H9 (cell line): ENCODE data around the gene TMEM184B. TPM values are rescaled to one million over a fixed set of nuclear protein-coding genes. Genes with fewer than 3 reads are reported as not detected.

Experiments used
- DNase-seq: peaks from one replicate; pipeline ENCODE4 v3.0.0-alpha.2; 2017
- H2AFZ ChIP-seq: one replicate; pipeline ENCODE4 v1.6.1; 2013; ENCODE audit warnings: mild to moderate bottlenecking, low read length, control low read depth, moderate library complexity
- H2AK5ac ChIP-seq: 2 replicates; pipeline ENCODE4 v1.6.1; 2013; ENCODE audit warnings: low read length, control low read depth, mixed read lengths; ENCODE audit not compliant: insufficient read length
- H2BK120ac ChIP-seq: one replicate; pipeline ENCODE4 v1.6.1; 2013; ENCODE audit warnings: low read depth, mild to moderate bottlenecking, low read length, control low read depth, inconsistent platforms; ENCODE audit not compliant: poor library complexity, severe bottlenecking
- H2BK12ac ChIP-seq: 2 replicates; pipeline ENCODE4 v1.6.1; 2013; ENCODE audit warnings: low read length, control low read depth, mixed read lengths, low read depth; ENCODE audit not compliant: insufficient read length
- H2BK15ac ChIP-seq: 2 replicates; pipeline ENCODE4 v1.6.1; 2013; ENCODE audit warnings: low read depth, low read length, control low read depth
- H2BK20ac ChIP-seq: one replicate; pipeline ENCODE4 v1.6.1; 2013; ENCODE audit warnings: low read depth, mild to moderate bottlenecking, low read length, control low read depth, inconsistent platforms; ENCODE audit not compliant: poor library complexity, severe bottlenecking
- H2BK5ac ChIP-seq: 2 replicates; pipeline ENCODE4 v1.6.1; 2013; ENCODE audit warnings: low read length, control low read depth, mixed read lengths; ENCODE audit not compliant: insufficient read length
- H3K14ac ChIP-seq: 2 replicates; pipeline ENCODE4 v1.6.1; 2013; ENCODE audit warnings: low read length, control low read depth; ENCODE audit not compliant: insufficient read depth
- H3K18ac ChIP-seq: 2 replicates; pipeline ENCODE4 v1.6.1; 2013; ENCODE audit warnings: low read depth, mild to moderate bottlenecking, mixed read lengths, low read length, control low read depth; ENCODE audit not compliant: insufficient read length
- H3K23ac ChIP-seq: 2 replicates; pipeline ENCODE4 v1.6.1; 2013; ENCODE audit warnings: low read length, control low read depth, mixed read lengths, low read depth; ENCODE audit not compliant: insufficient read length
- H3K23me2 ChIP-seq: 2 replicates; pipeline ENCODE4 v1.6.1; 2013; ENCODE audit warnings: low read depth, mild to moderate bottlenecking, mixed read lengths, low read length, control low read depth; ENCODE audit not compliant: insufficient read length, poor library complexity, severe bottlenecking
- H3K27ac ChIP-seq: 2 replicates; pipeline ENCODE4 v1.5.1; 2013; ENCODE audit warnings: low read length, control low read depth, mixed read lengths, low read depth; ENCODE audit not compliant: insufficient read length
- H3K27me3 ChIP-seq: 2 replicates; pipeline ENCODE4 v1.6.1; 2013; ENCODE audit warnings: low read length, control low read depth, inconsistent platforms; ENCODE audit not compliant: insufficient read depth
- H3K4ac ChIP-seq: 2 replicates; pipeline ENCODE4 v1.6.1; 2013; ENCODE audit warnings: low read depth, mild to moderate bottlenecking, control low read depth, inconsistent platforms, low read length, moderate library complexity
- H3K4me1 ChIP-seq: 2 replicates; pipeline ENCODE4 v1.6.1; 2013; ENCODE audit warnings: low read length, control low read depth, inconsistent platforms; ENCODE audit not compliant: insufficient read depth
- H3K4me2 ChIP-seq: 2 replicates; pipeline ENCODE4 v1.6.1; 2013; ENCODE audit warnings: low read length, control low read depth, mixed read lengths; ENCODE audit not compliant: insufficient read length, insufficient read depth
- H3K56ac ChIP-seq: 2 replicates; pipeline ENCODE4 v1.6.1; 2013; ENCODE audit warnings: low read depth, mild to moderate bottlenecking, mixed read lengths, low read length, control low read depth; ENCODE audit not compliant: insufficient read length
- H3K79me1 ChIP-seq: 2 replicates; pipeline ENCODE4 v1.6.1; 2013; ENCODE audit warnings: low read depth, mild to moderate bottlenecking, moderate library complexity, low read length, control low read depth, inconsistent platforms; ENCODE audit not compliant: insufficient read depth, poor library complexity, severe bottlenecking
- H3K79me2 ChIP-seq: 2 replicates; pipeline ENCODE4 v1.6.1; 2013; ENCODE audit warnings: low read length, control low read depth, inconsistent platforms; ENCODE audit not compliant: insufficient read depth
- H3K9ac ChIP-seq: 2 replicates; pipeline ENCODE4 v1.6.1; 2013; ENCODE audit warnings: low read length, control low read depth, mixed read lengths; ENCODE audit not compliant: insufficient read length; ENCODE audit errors: extremely low read depth
- H3K9me3 ChIP-seq: one replicate; pipeline ENCODE4 v1.6.1; 2013; ENCODE audit warnings: low read depth, low read length, inconsistent platforms; ENCODE audit not compliant: control insufficient read depth
- H3T11ph ChIP-seq: one replicate; pipeline ENCODE4 v1.6.1; 2013; ENCODE audit warnings: mild to moderate bottlenecking, low read length, control low read depth, inconsistent platforms
- H4K20me1 ChIP-seq: one replicate; pipeline ENCODE4 v1.6.1; 2013; ENCODE audit not compliant: control insufficient read depth, insufficient read length, insufficient read depth
- H4K5ac ChIP-seq: 2 replicates; pipeline ENCODE4 v1.6.1; 2013; ENCODE audit warnings: low read depth, mild to moderate bottlenecking, mixed read lengths, low read length, control low read depth; ENCODE audit not compliant: insufficient read length
- H4K8ac ChIP-seq: replicated peaks from 2 replicates; pipeline ENCODE4 v1.6.1; 2013; ENCODE audit warnings: low read length, control low read depth, mixed read lengths, low read depth; ENCODE audit not compliant: insufficient read length
- H4K91ac ChIP-seq: 2 replicates; pipeline ENCODE4 v1.6.1; 2013; ENCODE audit warnings: low read depth, mild to moderate bottlenecking, moderate library complexity, mixed read lengths, low read length, control low read depth; ENCODE audit not compliant: insufficient read length
- H3K27ac Mint-ChIP-seq, 3 experiments: 2 replicates in 2 of 3; 3 replicates in 1 of 3; pipeline ENCODE4 v1.8.0; 2020 to 2021; ENCODE audit warnings: mixed read lengths in 3 of 3, mild to moderate bottlenecking in 1 of 3, moderate library complexity in 1 of 3
- H3K27me3 Mint-ChIP-seq: 2 replicates; pipeline ENCODE4 v1.8.0; 2021; ENCODE audit warnings: low read depth, mild to moderate bottlenecking, moderate library complexity, mixed read lengths
- H3K36me3 Mint-ChIP-seq, 3 experiments: 2 replicates in 2 of 3; 3 replicates in 1 of 3; pipeline ENCODE4 v1.8.0; 2020 to 2021; ENCODE audit warnings: low read depth in 3 of 3, mixed read lengths in 3 of 3; ENCODE audit not compliant: insufficient read depth in 1 of 3
- H3K4me1 Mint-ChIP-seq, 2 experiments: 2 replicates each; pipeline ENCODE4 v1.8.0; 2020; ENCODE audit warnings: mixed read lengths in 2 of 2
- H3K4me3 Mint-ChIP-seq, 2 experiments: 2 replicates in 1 of 2; 3 replicates in 1 of 2; pipeline ENCODE4 v1.8.0; 2020 to 2021; ENCODE audit warnings: mild to moderate bottlenecking in 2 of 2, mixed read lengths in 2 of 2, moderate library complexity in 1 of 2
- H3K9me3 Mint-ChIP-seq, 2 experiments: 2 replicates in 1 of 2; 3 replicates in 1 of 2; pipeline ENCODE4 v1.8.0; 2020; ENCODE audit warnings: mild to moderate bottlenecking in 2 of 2, mixed read lengths in 2 of 2, moderate library complexity in 1 of 2
- CTCF ChIP-seq: fragments of 200-600 bp; sonication (generic); conservative IDR thresholded peaks from 3 replicates; pipeline ENCODE4 v1.8.0; 2021; ENCODE audit warnings: antibody characterized with exemption, mild to moderate bottlenecking
- WGBS: extraction: QIAGEN DNeasy Blood & Tissue Kit; methylation state at CpG from one replicate; pipeline ENCODE4 v1.1.7; 2013; ENCODE audit warnings: missing lambda C conversion rate, low lambda C conversion rate, mixed read lengths; ENCODE audit not compliant: insufficient read length; ENCODE audit errors: extremely low coverage; 5-methylcytosine and 5-hydroxymethylcytosine counted together
- total RNA-seq: library from RNA; stranded (reverse); gene quantifications from 2 replicates; pipeline ENCODE4 v1.2.1, GENCODE V29; 2021

The TMEM184B gene
- total RNA-seq, 1 experiment from 2014 or later = 58.5 TPM

- Mint-ChIP-seq H3K36me3 (no peaks in the 10 kb centered on the region), H3K27me3 (peaks cover 22% of the 10 kb centered on the region), H3K9me3 (peaks cover 5 to 12% of the 10 kb centered on the region in 2 experiments), H3K4me1 (peaks cover 7 to 19% of the 10 kb centered on the region in 2 experiments), H3K27ac (no peak overlapping the region), H3K4me3 (no peak overlapping the region)
- Histone ChIP-seq H4K20me1 (no peaks in the 10 kb centered on the region), H4K91ac (no peak overlapping the region), H2BK5ac (no peak overlapping the region), H3K23me2 (no peaks in the 10 kb centered on the region), H3K4me2 (no peak overlapping the region), H4K5ac (no peak overlapping the region), H4K8ac (no peak overlapping the region), H3K27me3 (no peaks in the 10 kb centered on the region; the same call in 1 of the 2 replicates), H3K27ac (no peak overlapping the region), H2BK15ac (no peak overlapping the region), H3K14ac (no peak overlapping the region), H2AK5ac (no peak overlapping the region), H2BK12ac (no peak overlapping the region), H3K79me2 (no peaks in the 10 kb centered on the region), H3T11ph (no peak overlapping the region), H3K18ac (no peak overlapping the region), H3K4ac (no peak overlapping the region), H2BK20ac (no peak overlapping the region), H3K56ac (no peak overlapping the region), H3K23ac (no peak overlapping the region), H2AFZ (no peak overlapping the region), H2BK120ac (no peak overlapping the region), H3K4me1 (no peaks in the 10 kb centered on the region), H3K9me3 (no peaks in the 10 kb centered on the region), H3K79me1 (no peaks in the 10 kb centered on the region), H3K9ac (no peak overlapping the region)
- no peak for TF ChIP-seq CTCF
- no peak for DNase-seq
- WGBS = no CpG with 5 or more reads among the region's 10 CpGs
Measured at GRCh38 chr22:38187413-38188212, 85.2 kb downstream of the TMEM184B start.
